ENCODE measurements around the gene FBXL2.

DNA sequence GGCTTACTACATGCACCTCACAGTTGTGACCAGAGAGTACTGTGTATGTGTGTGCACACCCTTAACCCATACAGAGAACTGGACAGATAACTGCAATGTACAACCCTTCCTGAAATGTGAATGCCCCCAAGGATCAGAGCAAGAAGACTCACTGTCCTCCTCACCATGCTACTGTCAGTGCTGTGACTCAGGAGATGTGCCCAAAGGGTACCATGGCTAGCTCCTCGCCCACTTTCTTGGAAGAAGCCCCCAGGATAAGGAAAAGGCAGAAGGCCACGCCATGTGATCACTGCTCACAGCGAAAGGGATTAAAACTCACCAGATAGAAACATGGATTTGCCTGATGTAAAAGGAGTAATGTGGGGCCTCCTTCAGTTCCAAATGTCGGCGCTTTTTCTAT is 121.2 kb downstream of the FBXL2 start:
- TF ChIP-seq, protein P1, sequence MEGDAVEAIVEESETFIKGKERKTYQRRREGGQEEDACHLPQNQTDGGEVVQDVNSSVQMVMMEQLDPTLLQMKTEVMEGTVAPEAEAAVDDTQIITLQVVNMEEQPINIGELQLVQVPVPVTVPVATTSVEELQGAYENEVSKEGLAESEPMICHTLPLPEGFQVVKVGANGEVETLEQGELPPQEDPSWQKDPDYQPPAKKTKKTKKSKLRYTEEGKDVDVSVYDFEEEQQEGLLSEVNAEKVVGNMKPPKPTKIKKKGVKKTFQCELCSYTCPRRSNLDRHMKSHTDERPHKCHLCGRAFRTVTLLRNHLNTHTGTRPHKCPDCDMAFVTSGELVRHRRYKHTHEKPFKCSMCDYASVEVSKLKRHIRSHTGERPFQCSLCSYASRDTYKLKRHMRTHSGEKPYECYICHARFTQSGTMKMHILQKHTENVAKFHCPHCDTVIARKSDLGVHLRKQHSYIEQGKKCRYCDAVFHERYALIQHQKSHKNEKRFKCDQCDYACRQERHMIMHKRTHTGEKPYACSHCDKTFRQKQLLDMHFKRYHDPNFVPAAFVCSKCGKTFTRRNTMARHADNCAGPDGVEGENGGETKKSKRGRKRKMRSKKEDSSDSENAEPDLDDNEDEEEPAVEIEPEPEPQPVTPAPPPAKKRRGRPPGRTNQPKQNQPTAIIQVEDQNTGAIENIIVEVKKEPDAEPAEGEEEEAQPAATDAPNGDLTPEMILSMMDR (IDR thresholded peaks at IDR 0.05) = no peak
- no peak for TF ChIP-seq POLR2AphosphoS5 (IDR thresholded peaks at IDR 0.05)
- no peak for TF ChIP-seq POLR2A (IDR thresholded peaks at IDR 0.05)
- TF ChIP-seq EP300 (IDR thresholded peaks at IDR 0.05) = no peak

All from suprapubic skin (tissue), 4 donors.